NCI-H2227 treated with DMSO at 0.1 percent for 48 hours (cell line): ENCODE measurements around the gene SARNP.

Experiments used
- DNase-seq: peaks from one replicate; lab custom pipeline; 2025; lab: John Stamatoyannopoulos, UW

Gene SARNP

GRCh38 chr12:55707841-55708694 is 109.5 kb downstream of the SARNP start, which contains the start of gene ITGA7:
Gene ITGA7 (minus strand): TSS chr12:55707904. CDS start chr12:55707682, 222 bp downstream.
- DNase-seq, result peak; percentile 72
